AG10803 (cell line): ENCODE data around the gene MCRIP2.

Experiments used
- DNase-seq: peaks from one replicate; pipeline ENCODE4 v3.0.0; 2010; ENCODE audit warnings: low read depth
- H3K4me3 ChIP-seq: 2 replicates; pipeline ENCODE4 v1.5.1; 2011; ENCODE audit warnings: mild to moderate bottlenecking, low read length, control low read depth
- CTCF ChIP-seq: conservative IDR thresholded peaks from 2 replicates; pipeline ENCODE4 v1.5.1; 2011; ENCODE audit warnings: mild to moderate bottlenecking, low read length, control low read depth, inconsistent platforms

Gene MCRIP2

DNA sequence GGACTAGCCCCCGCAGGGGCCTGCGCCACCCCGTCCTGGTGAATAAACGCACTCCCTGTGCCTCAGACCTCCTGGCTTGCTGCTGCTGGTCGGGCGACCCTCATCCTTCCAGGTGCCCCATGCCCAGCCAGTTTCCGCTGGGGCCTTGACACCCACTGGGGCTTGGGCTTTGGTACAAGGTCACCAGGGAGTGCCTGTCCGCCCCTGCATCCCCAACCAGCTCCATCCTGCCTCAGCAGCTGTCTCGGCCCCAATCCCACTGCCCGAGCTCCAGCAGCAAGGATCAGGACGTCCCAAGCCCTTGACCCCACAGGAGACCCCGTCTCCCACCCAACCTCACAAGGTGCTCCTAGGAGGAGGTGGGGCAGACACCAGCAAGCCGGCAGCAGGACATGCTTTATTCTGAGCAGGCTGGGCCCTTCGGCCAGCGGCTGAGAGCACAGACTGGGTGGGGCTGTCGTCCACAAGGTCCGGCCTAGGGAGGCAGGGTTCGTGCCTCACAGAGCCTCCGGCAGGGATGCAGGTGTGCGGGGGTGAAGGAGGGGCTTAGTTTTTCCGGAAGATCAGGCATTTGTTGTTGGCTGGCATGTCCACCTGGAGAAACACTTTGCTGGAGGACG is 7.5 kb upstream of the MCRIP2 start:
- no peak for DNase-seq
- TF ChIP-seq CTCF = no peak
- no peak overlapping the region for H3K4me3 ChIP-seq

DNA sequence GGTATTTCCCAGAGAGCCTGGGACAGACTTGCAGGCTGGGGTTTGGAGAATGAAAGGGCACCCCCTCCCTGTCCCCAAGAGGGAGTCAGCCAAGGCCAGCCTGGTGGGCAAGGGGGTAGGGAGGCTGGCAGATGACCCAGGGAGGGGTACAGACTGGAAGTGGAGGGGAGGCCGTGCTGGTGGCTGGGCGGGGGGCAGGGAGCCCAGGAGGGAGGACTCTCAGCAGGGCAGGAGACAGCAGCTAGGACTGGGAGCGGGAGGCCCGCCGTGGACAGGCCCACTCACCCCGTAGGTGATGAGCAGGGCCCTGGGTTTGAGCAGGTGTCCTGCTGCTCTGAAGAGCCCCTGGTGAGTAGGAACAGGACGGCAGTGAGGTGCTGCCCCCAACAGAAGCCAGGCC is 6.6 kb upstream of the MCRIP2 start:
- no peak for TF ChIP-seq CTCF
- no peak for DNase-seq
- peak overlapping the region; percentile 85 for H3K4me3 ChIP-seq

GRCh38 chr16:635573-636205 is 5.9 kb upstream of the MCRIP2 start:
- no peak for DNase-seq
- no peak for TF ChIP-seq CTCF
- peak overlapping the region; percentile 85 for H3K4me3 ChIP-seq

- DNase-seq = peak; percentile 92
- TF ChIP-seq CTCF = no peak
- peak within 1 kb of the TSS; percentile 85 for H3K4me3 ChIP-seq
Measured at GRCh38 chr16:636206-637080, 5.2 kb upstream of the MCRIP2 start, which contains the start of gene METTL26. Gene METTL26 (minus strand): TSS chr16:636305. CDS start chr16:636290, 15 bp downstream.

DNA sequence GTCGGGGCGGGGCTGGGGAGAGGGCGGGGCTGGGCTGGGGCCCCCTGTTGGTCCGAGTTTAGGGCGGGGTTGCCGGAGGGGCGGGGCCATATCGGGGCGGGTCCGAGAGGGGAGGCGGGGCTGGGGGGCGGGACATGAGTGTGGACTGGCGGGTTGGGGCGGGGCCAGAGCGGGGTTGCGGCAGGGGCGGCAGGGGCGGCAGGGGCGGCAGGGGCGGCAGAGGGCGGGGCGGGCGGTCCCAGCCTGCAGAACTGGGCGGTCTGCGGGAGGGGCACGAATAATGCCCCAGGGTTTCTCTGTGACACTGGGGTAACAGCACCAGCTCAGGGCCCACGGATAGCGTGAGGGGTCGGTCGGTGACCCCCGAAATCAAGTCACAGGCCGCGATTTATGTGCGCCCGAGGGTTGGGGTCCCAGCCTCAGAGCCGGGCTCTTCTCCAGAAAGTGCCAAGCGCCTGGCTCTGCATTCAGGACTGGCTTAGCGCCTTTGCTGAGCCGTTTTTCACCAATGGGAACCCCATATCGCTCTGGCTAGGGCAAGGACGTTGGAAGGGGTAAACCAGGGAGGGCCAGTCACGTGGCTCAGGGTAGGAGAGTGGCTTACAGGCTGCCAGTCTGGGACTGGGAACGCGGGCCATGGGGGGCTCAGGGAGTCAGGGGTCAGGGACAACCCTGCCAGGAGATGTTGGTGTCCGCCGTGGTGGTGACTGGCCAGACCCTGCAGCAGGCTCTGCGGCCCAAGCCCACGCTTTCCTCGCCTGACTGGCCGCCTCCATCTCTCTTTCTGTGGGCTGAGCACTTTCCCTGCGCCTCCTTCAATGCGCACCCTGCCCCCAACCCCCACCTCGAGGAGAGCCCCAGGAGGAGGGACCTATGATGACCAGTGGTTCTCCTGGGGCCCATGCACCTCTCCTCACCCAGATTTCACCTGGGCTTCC is 4.3 kb upstream of the MCRIP2 start:
- peak overlapping the region; percentile 85 for H3K4me3 ChIP-seq
- peak; percentile 86 for DNase-seq
- TF ChIP-seq CTCF = no peak

- DNase-seq = no peak
- TF ChIP-seq CTCF = no peak
- no peak overlapping the region for H3K4me3 ChIP-seq
Measured at GRCh38 chr16:638034-638543, 3.5 kb upstream of the MCRIP2 start.
